SK-N-SH (cell line): ENCODE measurements around the gene TSPAN31. TPM values are rescaled to one million over a fixed set of nuclear protein-coding genes. Genes with fewer than 3 reads are reported as not detected.
A peak's percentile ranks its signal among the peaks of the same experiment; 100 is the strongest.

Source experiments
- CTCF ChIA-PET: fragments of 300-600, 350-600 bp; formaldehyde crosslinking; extraction: SDS; loops from one replicate; lab custom pipeline; 2021; lab: Yijun Ruan, JAX
- POLR2A ChIA-PET: fragments of 350-600 bp; sonication (Branson Sonifier 250); formaldehyde crosslinking; extraction: SDS; loops from one replicate; lab custom pipeline; 2020; ENCODE audit warnings: antibody characterized with exemption, inconsistent platforms; lab: Yijun Ruan, JAX
- DNase-seq: peaks from one replicate; pipeline ENCODE4 v3.0.0; 2012
- H2AFZ ChIP-seq: fragments of 200-600 bp; sonication (generic); 2 replicates; pipeline ENCODE4 v1.8.1; 2016; ENCODE audit warnings: antibody characterized with exemption, mild to moderate bottlenecking, low read depth
- H3F3A ChIP-seq: fragments of 200-600 bp; sonication (generic); replicated peaks from 2 replicates; pipeline ENCODE3; 2016; ENCODE audit warnings: antibody characterized with exemption, mild to moderate bottlenecking; ENCODE audit not compliant: insufficient read depth
- H3K27ac ChIP-seq, 2 experiments: fragments of 200-500 bp in 1 of 2; fragments of 200-600 bp in 1 of 2; sonication (Bioruptor generic) in 1 of 2; sonication (generic), shearing (Covaris generic) in 1 of 2; 2 replicates each; pipeline versions ENCODE4 v1.5.1 to v1.6.1; 2014 to 2016; ENCODE audit warnings: low read depth in 2 of 2, inconsistent platforms in 1 of 2, low read length in 1 of 2, mild to moderate bottlenecking in 1 of 2, mixed read lengths in 1 of 2
- H3K27me3 ChIP-seq: fragments of 200-600 bp; sonication (generic), shearing (Covaris generic); 2 replicates; pipeline ENCODE4 v1.6.1; 2016; ENCODE audit warnings: mixed run types; ENCODE audit not compliant: insufficient read depth
- H3K36me3 ChIP-seq, 2 experiments: fragments of 200-500 bp in 1 of 2; fragments of 200-600 bp in 1 of 2; sonication (Bioruptor generic) in 1 of 2; sonication (generic) in 1 of 2; replicated peaks in 1 of 2; 2 replicates each; pipeline versions ENCODE3 to v1.5.1; 2014 to 2016; ENCODE audit warnings: low read length in 1 of 2, mild to moderate bottlenecking in 1 of 2; ENCODE audit not compliant: insufficient read depth in 2 of 2, control insufficient read depth in 1 of 2
- H3K4me1 ChIP-seq, 2 experiments: fragments of 200-500 bp in 1 of 2; fragments of 200-600 bp in 1 of 2; sonication (Bioruptor generic) in 1 of 2; sonication (generic), shearing (Covaris generic) in 1 of 2; 2 replicates each; pipeline versions ENCODE4 v1.5.1 to v1.6.1; 2014 to 2016; ENCODE audit warnings: low read depth in 1 of 2, low read length in 1 of 2, mixed run types in 1 of 2; ENCODE audit not compliant: insufficient read depth in 2 of 2, control insufficient read depth in 1 of 2
- H3K4me2 ChIP-seq: fragments of 200-600 bp; sonication (generic), shearing (Covaris generic); 2 replicates; pipeline ENCODE4 v1.6.1; 2017; ENCODE audit warnings: mixed run types
- H3K4me3 ChIP-seq, 2 experiments: fragments of 200-500 bp in 1 of 2; fragments of 200-600 bp in 1 of 2; sonication (Bioruptor generic) in 1 of 2; sonication (generic), shearing (Covaris generic) in 1 of 2; 2 replicates each; pipeline versions ENCODE4 v1.5.1 to v1.8.1; 2014 to 2016; ENCODE audit warnings: low read depth in 2 of 2, inconsistent platforms in 1 of 2, low read length in 1 of 2, mild to moderate bottlenecking in 1 of 2, mixed read lengths in 1 of 2, moderate library complexity in 1 of 2
- H3K79me2 ChIP-seq: fragments of 200-600 bp; sonication (generic); 2 replicates; pipeline ENCODE4 v1.8.1; 2017; ENCODE audit warnings: mild to moderate bottlenecking; ENCODE audit not compliant: insufficient read depth
- H3K9ac ChIP-seq: fragments of 200-600 bp; sonication (generic); 2 replicates; pipeline ENCODE4 v1.6.1; 2017; ENCODE audit warnings: mixed run types
- H3K9me2 ChIP-seq: fragments of 200-600 bp; sonication (generic); 2 replicates; pipeline ENCODE4 v1.6.1; 2017; ENCODE audit warnings: mixed run types
- H3K9me3 ChIP-seq: fragments of 200-600 bp; sonication (generic); 2 replicates; pipeline ENCODE4 v1.6.1; 2017; ENCODE audit warnings: mixed run types, mild to moderate bottlenecking, moderate library complexity
- H4K20me1 ChIP-seq: fragments of 200-600 bp; sonication (generic); 2 replicates; pipeline ENCODE4 v1.6.1; 2017; ENCODE audit warnings: mild to moderate bottlenecking, mixed run types; ENCODE audit not compliant: insufficient read depth
- FOSL2 ChIP-seq: IDR thresholded peaks from 2 replicates; pipeline ENCODE4 v1.4.0; 2012; ENCODE audit warnings: low read depth, mild to moderate bottlenecking, moderate library complexity, borderline replicate concordance
- GATA2 ChIP-seq: sonication (generic); formaldehyde crosslinking; IDR thresholded peaks from 2 replicates; pipeline ENCODE4 v1.5.0; 2020; ENCODE audit warnings: mild to moderate bottlenecking, missing genetic modification reagents
- POLR2AphosphoS5 ChIP-seq: IDR thresholded peaks from 2 replicates; pipeline ENCODE4 v1.6.1; 2012; ENCODE audit warnings: low read depth, low read length
- RAD21 ChIP-seq: IDR thresholded peaks from 2 replicates; pipeline ENCODE4 v1.6.1; 2012; ENCODE audit warnings: mild to moderate bottlenecking, low read length
- RCOR1 ChIP-seq: fragments of 150-350 bp; IDR thresholded peaks from 2 replicates; pipeline ENCODE4 v1.6.1; 2017; ENCODE audit warnings: antibody characterized with exemption, low read length
- REST ChIP-seq: IDR thresholded peaks from 2 replicates; pipeline ENCODE4 v1.6.1; 2012; ENCODE audit warnings: mild to moderate bottlenecking, low read depth, low read length, moderate library complexity
- RFX5 ChIP-seq: IDR thresholded peaks from 2 replicates; pipeline ENCODE4 v1.6.1; 2012; ENCODE audit warnings: mild to moderate bottlenecking, improper control_type of control experiment, low read length
- SMC3 ChIP-seq: IDR thresholded peaks from 2 replicates; pipeline ENCODE4 v1.6.1; 2012; ENCODE audit warnings: low read depth, low read length, improper control_type of control experiment
- TEAD4 ChIP-seq: IDR thresholded peaks from 2 replicates; pipeline ENCODE4 v1.4.0; 2012; ENCODE audit warnings: mild to moderate bottlenecking, borderline replicate concordance; ENCODE audit not compliant: insufficient read depth
- YY1 ChIP-seq: IDR thresholded peaks from 2 replicates; pipeline ENCODE4 v1.4.0; 2012; ENCODE audit warnings: low read depth, mild to moderate bottlenecking
- ZBTB33 ChIP-seq: IDR thresholded peaks from 2 replicates; pipeline ENCODE4 v1.4.0; 2012; ENCODE audit warnings: low read depth, borderline replicate concordance
- WGBS: methylation state at CpG from one replicate; pipeline ENCODE4 v1.1.6; 2017; ENCODE audit warnings: low lambda C conversion rate; 5-methylcytosine and 5-hydroxymethylcytosine counted together
- polyA plus RNA-seq, 3 experiments: library from polyadenylated mRNA; depleted of rRNA; stranded (reverse); fragments of >200 nt; gene quantifications; 2 replicates each; pipeline ENCODE4 v1.2.3, GENCODE V29; 2012
- TF ChIP-seq, protein P1 (sequence below): fragments of 150-350 bp; IDR thresholded peaks from 2 replicates; pipeline ENCODE4 v1.6.1; 2016; ENCODE audit warnings: mild to moderate bottlenecking, low read depth, low read length
- TF ChIP-seq, protein P2 (sequence below): IDR thresholded peaks from 2 replicates; pipeline ENCODE4; 2012
- TF ChIP-seq, protein P3 (sequence below): IDR thresholded peaks from 2 replicates; pipeline ENCODE4 v1.4.0; 2012; ENCODE audit warnings: low read depth

TSPAN31 gene
- polyA plus RNA-seq, 1 of the 3 experiments (the other 2 are of a cell fraction) = 36.8 TPM

- peaks cover 3 to 37% of the 10 kb centered on the region in 2 experiments; a peak in 1 of 4 replicates for H3K4me1 ChIP-seq
- H3K27me3 ChIP-seq = no peaks in the 10 kb centered on the region; the same call in 1 of the 2 replicates
- TF ChIP-seq, protein P1, sequence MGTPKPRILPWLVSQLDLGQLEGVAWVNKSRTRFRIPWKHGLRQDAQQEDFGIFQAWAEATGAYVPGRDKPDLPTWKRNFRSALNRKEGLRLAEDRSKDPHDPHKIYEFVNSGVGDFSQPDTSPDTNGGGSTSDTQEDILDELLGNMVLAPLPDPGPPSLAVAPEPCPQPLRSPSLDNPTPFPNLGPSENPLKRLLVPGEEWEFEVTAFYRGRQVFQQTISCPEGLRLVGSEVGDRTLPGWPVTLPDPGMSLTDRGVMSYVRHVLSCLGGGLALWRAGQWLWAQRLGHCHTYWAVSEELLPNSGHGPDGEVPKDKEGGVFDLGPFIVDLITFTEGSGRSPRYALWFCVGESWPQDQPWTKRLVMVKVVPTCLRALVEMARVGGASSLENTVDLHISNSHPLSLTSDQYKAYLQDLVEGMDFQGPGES = no peak
- TF ChIP-seq POLR2AphosphoS5 = no peak
- TF ChIP-seq SMC3 = no peak
- TF ChIP-seq, protein P2, sequence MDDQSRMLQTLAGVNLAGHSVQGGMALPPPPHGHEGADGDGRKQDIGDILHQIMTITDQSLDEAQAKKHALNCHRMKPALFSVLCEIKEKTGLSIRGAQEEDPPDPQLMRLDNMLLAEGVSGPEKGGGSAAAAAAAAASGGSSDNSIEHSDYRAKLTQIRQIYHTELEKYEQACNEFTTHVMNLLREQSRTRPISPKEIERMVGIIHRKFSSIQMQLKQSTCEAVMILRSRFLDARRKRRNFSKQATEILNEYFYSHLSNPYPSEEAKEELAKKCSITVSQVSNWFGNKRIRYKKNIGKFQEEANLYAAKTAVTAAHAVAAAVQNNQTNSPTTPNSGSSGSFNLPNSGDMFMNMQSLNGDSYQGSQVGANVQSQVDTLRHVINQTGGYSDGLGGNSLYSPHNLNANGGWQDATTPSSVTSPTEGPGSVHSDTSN = no peak
- no peaks in the 10 kb centered on the region for H3K9me2 ChIP-seq
- H3K9me3 ChIP-seq = no peaks in the 10 kb centered on the region
- WGBS = 95% methylated on average over 10 of the region's 11 CpGs
- H3K4me2 ChIP-seq = no peak overlapping the region
- H2AFZ ChIP-seq = no peak overlapping the region
- ChIA-PET POLR2A (no interaction called here), CTCF (interaction anchor here (1.2 to 2.0 kb wide), 2 partner anchors 10 to 13 kb away, joined by 4 to 11 read pairs; no protein-coding TSS in a partner anchor)
- peaks cover 3% of the 10 kb centered on the region for H3F3A ChIP-seq
- no peak overlapping the region for H3K9ac ChIP-seq
- H3K36me3 ChIP-seq = peaks cover 8 to 19% of the 10 kb centered on the region in 2 experiments
- H3K27ac ChIP-seq = no peak overlapping the region
- H3K79me2 ChIP-seq = peaks cover 33% of the 10 kb centered on the region
- DNase-seq = no peak
- no peak overlapping the region for H3K4me3 ChIP-seq
- H4K20me1 ChIP-seq = no peaks in the 10 kb centered on the region
Measured at GRCh38 chr12:57769594-57769993, 24.8 kb downstream of the TSPAN31 start.

DNA sequence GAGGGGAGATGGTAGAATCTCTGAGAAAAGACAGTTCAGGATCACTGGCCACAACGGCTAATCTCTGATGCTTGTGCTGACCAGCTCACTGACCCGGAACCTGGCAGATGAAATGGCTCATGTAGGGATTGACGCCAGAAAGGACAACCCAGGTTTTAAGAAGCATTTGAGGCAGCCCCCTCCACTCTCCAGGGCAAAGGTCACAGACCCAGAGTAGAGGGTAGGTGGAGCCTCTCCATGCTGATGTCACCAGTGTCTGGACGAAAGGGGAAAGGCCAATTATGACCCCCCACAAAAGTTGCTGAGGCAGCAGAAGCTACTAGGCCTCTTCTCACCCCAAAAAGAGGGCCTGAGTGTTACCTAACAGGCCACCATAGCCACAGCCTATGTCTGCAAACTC, 25.9 kb downstream of the TSPAN31 start:
- H3K9me2 ChIP-seq = no peaks in the 10 kb centered on the region
- peaks cover 33% of the 10 kb centered on the region for H3K79me2 ChIP-seq
- peaks cover 3 to 25% of the 10 kb centered on the region in 2 experiments; a peak in 1 of 4 replicates for H3K4me1 ChIP-seq
- H4K20me1 ChIP-seq = no peaks in the 10 kb centered on the region
- ChIA-PET POLR2A (no interaction called here), CTCF (interaction anchor here (1.0 to 2.0 kb wide), 3 partner anchors 11 to 15 kb away, joined by 3 to 11 read pairs (median 4); partner anchors contain the start of gene TSFM)
- no peak overlapping the region for H2AFZ ChIP-seq
- peak overlapping the region; percentile 60 to 78; a peak in 2 of 4 replicates for H3K4me3 ChIP-seq
- no peaks in the 10 kb centered on the region; the same call in 1 of the 2 replicates for H3K27me3 ChIP-seq
- H3F3A ChIP-seq = peaks cover 3% of the 10 kb centered on the region
- H3K36me3 ChIP-seq = peaks cover 9 to 20% of the 10 kb centered on the region in 2 experiments
- H3K27ac ChIP-seq = peak overlapping the region in 1 of 2 experiments; percentile 92; a peak in 2 of 4 replicates
- TF ChIP-seq YY1 (no peak), TEAD4 (no peak), ZBTB33 (no peak), REST (no peak), RFX5 (no peak), SMC3 (no peak), FOSL2 (no peak), GATA2 (CRISPR knock-in tag) (no peak), RAD21 (no peak), RCOR1 (no peak)
- TF ChIP-seq, protein P3, sequence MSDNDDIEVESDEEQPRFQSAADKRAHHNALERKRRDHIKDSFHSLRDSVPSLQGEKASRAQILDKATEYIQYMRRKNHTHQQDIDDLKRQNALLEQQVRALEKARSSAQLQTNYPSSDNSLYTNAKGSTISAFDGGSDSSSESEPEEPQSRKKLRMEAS = no peak
- peak overlapping the region; percentile 88; the same call in 1 of the 2 replicates for H3K9ac ChIP-seq
- H3K4me2 ChIP-seq = peak overlapping the region; percentile 93
- no peak for DNase-seq
- 89% methylated on average over 4 of the region's 4 CpGs for WGBS
- no peaks in the 10 kb centered on the region for H3K9me3 ChIP-seq
